ENCODE results near the gene GABRR1. TPM values are rescaled to one million over a fixed set of nuclear protein-coding genes. Genes with fewer than 3 reads are reported as not detected.

GABRR1 gene
- total RNA-seq, 1 experiment from 2014 or later = not detected

GRCh38 chr6:89260310-89260709 lies 43.2 kb upstream of the GABRR1 start (continued):
- TF ChIP-seq ZBTB33 (IDR thresholded peaks at IDR 0.05; ENCODE audit: extremely low read depth, insufficient replicate concordance, low read length) (no peak), TCF7L2 (IDR thresholded peaks at IDR 0.05; ENCODE audit: borderline replicate concordance, extremely low read depth, insufficient read depth, insufficient read length) (no peak)

- Histone ChIP-seq H3K9ac (ENCODE audit: low read length) (no peak overlapping the region), H3K27me3 (ENCODE audit: insufficient read depth, low read length) (no peaks in the 10 kb centered on the region), H3K4me3 (replicated peaks in 1 of 2; ENCODE audit: low read depth in 1 of 2, low read length in 2 of 2) (no peak overlapping the region), H3K79me2 (ENCODE audit: insufficient read depth, low read length) (no peaks in the 10 kb centered on the region), H2AFZ (ENCODE audit: low read depth, low read length, poor library complexity, severe bottlenecking) (no peak overlapping the region), H3K27ac (ENCODE audit: low read depth, low read length) (no peak overlapping the region), H3K9me2 (ENCODE audit: insufficient read depth) (no peaks in the 10 kb centered on the region), H3K36me3 (ENCODE audit: control insufficient read depth in 1 of 2, insufficient read depth in 2 of 2, low read length in 2 of 2) (no peaks in the 10 kb centered on the region), H3K4me2 (ENCODE audit: low read length) (no peak overlapping the region), H4K20me1 (ENCODE audit: insufficient read depth) (no peaks in the 10 kb centered on the region), H3K4me1 (ENCODE audit: control insufficient read depth in 1 of 2, insufficient read depth in 2 of 2, low read length in 2 of 2) (no peaks in the 10 kb centered on the region), H3K9me3 (ENCODE audit: control insufficient read depth in 1 of 2, insufficient read depth in 1 of 2, low read depth in 1 of 2, low read length in 2 of 2) (no peaks in the 10 kb centered on the region)
- CTCF ChIA-PET = no interaction called here
- ATAC-seq (no peak), DNase-seq (ENCODE audit: low read depth, low spot score) (no peak)
- TF ChIP-seq SIN3A (IDR thresholded peaks at IDR 0.05; ENCODE audit: low read depth) (no peak), TCF7L2 (IDR thresholded peaks at IDR 0.05; ENCODE audit: borderline replicate concordance, extremely low read depth, insufficient read depth, insufficient read length) (no peak), SP1 (IDR thresholded peaks at IDR 0.05; ENCODE audit: low read depth) (no peak), CEBPB (IDR thresholded peaks at IDR 0.05; ENCODE audit: low read depth) (no peak)
- TF ChIP-seq, protein P1, sequence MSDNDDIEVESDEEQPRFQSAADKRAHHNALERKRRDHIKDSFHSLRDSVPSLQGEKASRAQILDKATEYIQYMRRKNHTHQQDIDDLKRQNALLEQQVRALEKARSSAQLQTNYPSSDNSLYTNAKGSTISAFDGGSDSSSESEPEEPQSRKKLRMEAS (IDR thresholded peaks at IDR 0.05) = no peak
- POLR2A ChIA-PET = no interaction called here
- RAD21 ChIA-PET (ENCODE audit: low non-redundant PET in 1 of 2, low total read pairs in 2 of 2, uncharacterized antibody in 2 of 2, unreplicated experiment in 2 of 2) = no interaction called here
- intact Hi-C loops (cut with micrococcal nuclease) = no loop called here
- BruUV-seq (replicated peaks) = no TSS peak
These were observed 41.8 kb upstream of the GABRR1 start for GRCh38 chr6:89258912-89259311.

All from HCT116 (cell line).